IPS-18a (cell line): ENCODE data around the gene BRSK1.

Experiments used
- H3K27ac ChIP-seq: one replicate; pipeline ENCODE4 v1.5.1; 2013; ENCODE audit warnings: low read length
- H3K27me3 ChIP-seq: one replicate; pipeline ENCODE4 v1.6.1; 2013; ENCODE audit warnings: mild to moderate bottlenecking, low read length; ENCODE audit not compliant: control insufficient read depth, insufficient read depth
- H3K36me3 ChIP-seq: one replicate; pipeline ENCODE4 v1.6.1; 2013; ENCODE audit warnings: low read depth, low read length; ENCODE audit not compliant: control insufficient read depth
- H3K4me1 ChIP-seq: one replicate; pipeline ENCODE4 v1.6.1; 2013; ENCODE audit warnings: low read depth, low read length; ENCODE audit not compliant: control insufficient read depth
- H3K4me3 ChIP-seq: one replicate; pipeline ENCODE4 v1.5.1; 2013; ENCODE audit warnings: low read length
- H3K9ac ChIP-seq: one replicate; pipeline ENCODE4 v1.6.1; 2013; ENCODE audit warnings: mild to moderate bottlenecking, low read length, moderate library complexity
- H3K9me3 ChIP-seq: one replicate; pipeline ENCODE4 v1.6.1; 2013; ENCODE audit warnings: low read depth, low read length; ENCODE audit not compliant: control insufficient read depth

BRSK1 gene

GRCh38 chr19:55354698-55355212, 71.0 kb downstream of the BRSK1 start, which contains the start of gene COX6B2:
COX6B2 (minus strand) TSS chr19:55354719; CDS start chr19:55354521, 198 bp downstream.
- H3K4me1 ChIP-seq, result peaks cover 10% of the 10 kb centered on the region
- no peaks in the 10 kb centered on the region for H3K9me3 ChIP-seq
- H3K9ac ChIP-seq, result no peak within 1 kb of the TSS
- peak within 1 kb of the TSS; percentile 68 for H3K4me3 ChIP-seq
- no peak within 1 kb of the TSS for H3K27ac ChIP-seq
- peaks cover 63% of the 10 kb centered on the region for H3K27me3 ChIP-seq
- H3K36me3 ChIP-seq, result no peaks in the 10 kb centered on the region

- H3K4me1 ChIP-seq, result peaks cover 10% of the 10 kb centered on the region
- no peaks in the 10 kb centered on the region for H3K36me3 ChIP-seq
- no peaks in the 10 kb centered on the region for H3K9me3 ChIP-seq
- H3K4me3 ChIP-seq, result no peak overlapping the region
- H3K9ac ChIP-seq, result no peak overlapping the region
- no peak overlapping the region for H3K27ac ChIP-seq
- peaks cover 63% of the 10 kb centered on the region for H3K27me3 ChIP-seq
Measured at GRCh38 chr19:55355213-55355821, 71.5 kb downstream of the BRSK1 start.

GRCh38 chr19:55358493-55358892, 74.7 kb downstream of the BRSK1 start:
- Histone ChIP-seq H3K36me3 (no peaks in the 10 kb centered on the region), H3K9ac (no peak overlapping the region), H3K27ac (no peak overlapping the region), H3K9me3 (no peaks in the 10 kb centered on the region), H3K27me3 (peaks cover 36% of the 10 kb centered on the region), H3K4me3 (no peak overlapping the region), H3K4me1 (peaks cover 6% of the 10 kb centered on the region)

- Histone ChIP-seq H3K9ac (no peak overlapping the region), H3K9me3 (no peaks in the 10 kb centered on the region), H3K4me3 (no peak overlapping the region), H3K36me3 (no peaks in the 10 kb centered on the region), H3K27ac (no peak overlapping the region), H3K4me1 (peaks cover 4% of the 10 kb centered on the region), H3K27me3 (peaks cover 35% of the 10 kb centered on the region)
Measured at GRCh38 chr19:55358943-55359908, 75.4 kb downstream of the BRSK1 start.

- no peaks in the 10 kb centered on the region for H3K36me3 ChIP-seq
- peaks cover 20% of the 10 kb centered on the region for H3K27me3 ChIP-seq
- no peak overlapping the region for H3K9ac ChIP-seq
- H3K27ac ChIP-seq, result no peak overlapping the region
- no peaks in the 10 kb centered on the region for H3K9me3 ChIP-seq
- peaks cover 4% of the 10 kb centered on the region for H3K4me1 ChIP-seq
- H3K4me3 ChIP-seq, result no peak overlapping the region
Measured at GRCh38 chr19:55360902-55361301, 77.1 kb downstream of the BRSK1 start.
